DMS79 (cell line): ENCODE measurements around the gene ABCA7.
A peak's percentile ranks its signal among the peaks of the same experiment; 100 is the strongest.

Experiments
- DNase-seq: peaks from one replicate; lab custom pipeline; 2025; lab: John Stamatoyannopoulos, UW

The ABCA7 gene

GRCh38 chr19:1070931-1071791, 31.3 kb downstream of the ABCA7 start:
- DNase-seq: no peak

DNA sequence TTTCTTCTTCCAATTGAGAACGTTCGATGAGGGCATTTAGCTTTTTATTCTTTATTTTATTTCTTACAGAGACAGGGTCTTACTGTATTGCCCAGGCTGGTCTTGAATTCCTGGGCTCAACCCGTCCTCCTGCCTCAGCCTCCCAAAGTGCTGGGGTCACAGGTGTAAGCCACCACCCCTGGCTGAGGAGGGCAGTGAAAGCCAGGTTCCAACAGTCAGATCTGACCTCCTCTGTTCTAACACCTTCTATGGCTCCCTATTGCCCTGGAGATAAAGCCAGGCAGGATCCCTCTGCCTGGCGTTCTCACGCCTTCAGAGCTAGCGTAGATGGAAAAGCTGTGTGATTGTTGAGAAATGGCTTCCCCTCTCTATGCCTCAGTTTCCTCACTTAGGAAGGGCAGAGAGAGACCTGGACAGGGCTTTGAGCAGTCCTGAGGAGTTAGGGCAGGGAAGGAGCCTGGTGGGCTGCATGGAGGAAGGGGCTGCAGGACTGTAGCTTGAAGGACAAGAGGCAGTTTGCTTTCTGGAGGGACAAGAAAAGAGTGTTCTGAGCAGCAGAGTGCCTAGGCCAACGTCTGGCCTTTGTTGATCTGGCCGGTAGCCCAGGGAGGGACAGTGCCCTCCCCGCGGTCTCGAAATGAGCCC, 32.6 kb downstream of the ABCA7 start:
- no peak for DNase-seq

DNA sequence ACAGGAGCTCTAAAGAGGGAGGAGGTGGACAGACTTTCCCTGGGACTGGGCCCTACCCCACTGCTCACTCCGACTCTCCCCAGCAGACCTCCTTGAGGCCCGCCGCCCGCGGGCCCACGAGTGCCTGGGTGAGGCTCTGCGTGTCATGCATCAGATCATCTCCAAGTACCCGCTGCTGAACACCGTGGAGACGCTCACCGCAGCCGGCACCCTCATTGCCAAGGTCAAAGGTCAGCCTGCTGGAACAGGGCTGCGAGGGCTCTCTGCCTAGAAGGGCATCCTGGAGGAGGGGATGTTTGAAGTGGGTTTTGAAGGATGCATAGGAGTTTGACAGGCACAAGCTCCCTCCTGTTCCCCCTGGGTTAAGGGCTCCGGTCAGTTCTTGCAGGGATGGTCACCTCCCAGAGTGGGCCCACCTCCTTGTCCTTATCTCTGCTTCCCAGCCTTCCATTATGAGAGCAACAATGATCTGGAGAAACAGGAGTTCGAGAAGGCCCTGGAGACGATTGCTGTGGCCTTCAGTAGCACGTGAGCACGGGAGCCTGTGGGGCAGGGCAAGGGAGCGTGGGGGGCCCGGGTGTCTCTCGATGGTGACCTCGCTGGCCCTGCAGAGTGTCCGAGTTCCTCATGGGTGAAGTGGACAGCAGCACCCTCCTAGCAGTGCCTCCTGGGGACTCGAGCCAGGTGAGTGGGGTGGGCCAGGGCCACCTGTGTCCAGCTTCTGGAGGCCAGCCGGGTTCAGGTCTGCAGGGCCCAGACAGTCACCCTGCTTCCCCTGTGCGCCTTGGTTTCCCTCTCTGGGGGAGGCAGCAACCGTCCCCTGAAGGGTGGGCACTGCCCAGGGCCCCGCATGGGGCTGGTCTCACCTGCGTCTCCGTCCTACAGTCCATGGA, 33.4 kb downstream of the ABCA7 start:
- no peak for DNase-seq

GRCh38 chr19:1073956-1074517, 34.1 kb downstream of the ABCA7 start:
- DNase-seq: no peak

DNA sequence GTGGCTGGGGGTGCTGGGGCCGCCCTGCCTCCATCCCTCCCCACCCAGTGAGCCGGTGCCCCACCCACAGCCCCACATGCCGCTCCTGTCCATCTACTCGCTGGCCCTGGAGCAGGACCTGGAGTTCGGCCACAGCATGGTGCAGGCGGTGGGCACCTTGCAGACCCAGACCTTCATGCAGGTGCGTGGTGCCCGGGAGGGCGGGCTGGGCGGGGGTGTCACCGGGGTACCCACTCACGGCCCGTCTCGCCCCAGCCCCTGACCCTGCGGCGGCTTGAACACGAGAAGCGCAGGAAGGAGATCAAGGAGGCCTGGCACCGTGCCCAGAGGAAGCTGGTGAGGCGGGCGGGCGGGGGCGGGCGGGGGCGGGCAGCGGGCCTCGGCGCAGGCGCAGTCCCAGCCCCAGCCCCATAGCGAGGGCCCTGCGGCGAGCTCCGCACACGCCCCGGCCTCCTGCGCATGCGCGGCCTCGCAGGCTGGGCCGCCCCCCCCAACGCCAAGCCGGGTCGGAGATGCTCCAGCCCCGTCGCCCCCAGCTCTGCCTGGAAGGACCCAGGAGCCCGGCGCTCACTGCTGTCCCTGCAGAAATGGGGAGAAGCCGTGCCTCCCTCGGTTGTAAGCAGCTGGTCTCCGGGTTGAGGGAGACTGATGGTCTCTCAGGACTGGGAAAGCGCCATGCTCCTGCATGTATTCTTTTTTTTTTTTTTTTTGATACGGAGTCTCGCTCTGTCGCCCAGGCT, 34.8 kb downstream of the ABCA7 start:
- DNase-seq: peak; percentile 73

- DNase-seq: no peak
Observed at GRCh38 chr19:1076046-1076386, 36.1 kb downstream of the ABCA7 start.

DNA sequence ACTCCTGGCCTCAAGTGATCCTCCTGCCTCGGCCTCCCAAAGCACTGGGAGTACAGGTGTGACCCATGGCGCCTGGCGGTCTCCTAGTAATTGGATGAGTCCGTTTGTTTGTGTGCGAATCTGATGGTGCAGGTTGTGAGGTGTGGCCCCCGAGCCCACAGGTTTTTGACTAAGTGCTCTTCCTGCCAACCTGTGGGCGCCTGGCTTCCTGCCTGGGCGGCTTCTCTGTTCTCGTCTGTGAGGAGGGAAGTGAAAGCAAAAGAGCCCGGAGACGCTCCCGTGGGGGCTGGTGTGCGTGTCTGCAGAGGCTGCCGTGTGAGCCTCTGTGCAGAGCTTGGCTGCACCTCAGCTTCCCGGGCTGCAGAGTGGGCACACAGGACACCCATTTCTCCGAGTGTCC, 37.0 kb downstream of the ABCA7 start:
- peak; percentile 35 for DNase-seq

- DNase-seq: no peak
Observed at GRCh38 chr19:1079566-1080111, 39.7 kb downstream of the ABCA7 start.

GRCh38 chr19:1080360-1081161, 40.7 kb downstream of the ABCA7 start:
- no peak for DNase-seq

GRCh38 chr19:1081301-1082164, 41.6 kb downstream of the ABCA7 start:
- DNase-seq: no peak

- DNase-seq: peak; percentile 70
Observed at GRCh38 chr19:1082165-1082927, 42.4 kb downstream of the ABCA7 start.

GRCh38 chr19:1082928-1083816, 43.3 kb downstream of the ABCA7 start:
- DNase-seq: no peak

- DNase-seq: peak; percentile 14
Observed at GRCh38 chr19:1084024-1084868, 44.3 kb downstream of the ABCA7 start.

DNA sequence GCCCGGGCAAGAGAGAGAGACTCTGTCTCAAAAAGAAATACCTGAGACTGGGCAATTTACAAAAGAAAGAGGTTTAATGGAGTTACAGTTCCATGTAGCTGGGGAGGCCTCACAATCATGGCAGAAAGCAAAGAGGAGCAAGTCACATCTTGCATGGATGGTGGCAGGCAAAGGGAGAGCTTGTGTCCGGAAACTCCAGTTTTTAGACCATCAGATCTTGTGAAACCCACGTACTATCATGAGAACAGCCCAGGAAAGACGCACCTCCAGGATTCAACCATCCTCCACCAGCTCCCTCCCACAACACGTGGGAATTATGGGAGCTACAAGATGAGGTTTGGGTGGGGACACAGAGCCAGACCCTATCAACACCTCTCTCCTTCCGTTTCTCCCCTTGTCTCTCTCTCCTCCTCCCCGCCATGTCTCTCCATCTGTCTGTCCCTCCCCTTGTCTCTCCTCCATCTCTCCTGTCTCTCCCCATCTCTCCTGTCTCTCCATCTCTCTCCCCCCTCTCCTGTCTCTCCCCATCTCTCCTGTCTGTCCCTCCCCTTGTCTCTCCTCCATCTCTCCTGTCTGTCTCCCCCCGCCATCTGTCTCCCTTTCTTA, 45.2 kb downstream of the ABCA7 start:
- DNase-seq: no peak

- DNase-seq: no peak
Observed at GRCh38 chr19:1085676-1086442, 46.0 kb downstream of the ABCA7 start.
